ENCODE results near the gene PC.

PC gene

DNA sequence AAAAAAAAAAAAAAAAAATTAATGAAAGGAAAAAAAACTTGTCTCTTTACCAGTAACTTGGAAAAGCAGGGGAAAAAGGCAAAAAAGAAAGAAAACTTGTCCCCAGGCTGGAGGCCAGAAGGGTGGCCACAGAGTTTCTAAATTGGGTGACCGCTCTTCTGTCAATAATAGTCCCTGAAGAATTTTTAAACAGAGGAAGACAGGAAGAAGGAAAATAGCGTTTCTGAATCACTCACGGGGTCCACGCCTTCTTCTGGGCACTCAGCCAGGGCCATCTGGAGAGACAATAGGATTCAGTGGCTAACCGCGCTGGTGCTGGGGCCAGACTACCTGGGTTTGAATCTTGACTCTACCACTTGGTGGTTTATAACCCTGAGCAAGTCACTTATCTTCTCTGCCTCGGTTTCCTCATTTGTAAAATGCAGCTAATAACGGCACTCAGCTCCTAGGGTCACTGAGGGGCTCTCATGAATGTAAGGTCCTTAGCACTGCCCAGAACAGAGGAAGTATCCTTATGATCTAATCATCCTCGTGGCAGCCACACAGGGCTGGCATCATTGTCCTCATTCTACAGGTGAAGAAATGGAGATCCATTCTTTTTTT lies 23.9 kb upstream of the PC start:
- no peak for TF ChIP-seq TAF1 (IDR thresholded peaks at IDR 0.05; ENCODE audit: low read depth, low read length)
- no peak for TF ChIP-seq POLR2AphosphoS5 (IDR thresholded peaks at IDR 0.05; ENCODE audit: low read depth, low read length)
- no peak for TF ChIP-seq POU2F2 (IDR thresholded peaks at IDR 0.05; ENCODE audit: low read depth, low read length)
- TF ChIP-seq POLR2A (IDR thresholded peaks at IDR 0.05; ENCODE audit: low read depth, low read length), result no peak
- no peak for TF ChIP-seq PAX5 (IDR thresholded peaks at IDR 0.05; ENCODE audit: insufficient read depth, low read length, severe bottlenecking)
- no peak for TF ChIP-seq SPI1 (IDR thresholded peaks at IDR 0.05; ENCODE audit: low read depth, low read length)
- DNase-seq (ENCODE audit: insufficient read length, low spot score) (no peak), FAIRE-seq (peak; percentile 61)

DNA sequence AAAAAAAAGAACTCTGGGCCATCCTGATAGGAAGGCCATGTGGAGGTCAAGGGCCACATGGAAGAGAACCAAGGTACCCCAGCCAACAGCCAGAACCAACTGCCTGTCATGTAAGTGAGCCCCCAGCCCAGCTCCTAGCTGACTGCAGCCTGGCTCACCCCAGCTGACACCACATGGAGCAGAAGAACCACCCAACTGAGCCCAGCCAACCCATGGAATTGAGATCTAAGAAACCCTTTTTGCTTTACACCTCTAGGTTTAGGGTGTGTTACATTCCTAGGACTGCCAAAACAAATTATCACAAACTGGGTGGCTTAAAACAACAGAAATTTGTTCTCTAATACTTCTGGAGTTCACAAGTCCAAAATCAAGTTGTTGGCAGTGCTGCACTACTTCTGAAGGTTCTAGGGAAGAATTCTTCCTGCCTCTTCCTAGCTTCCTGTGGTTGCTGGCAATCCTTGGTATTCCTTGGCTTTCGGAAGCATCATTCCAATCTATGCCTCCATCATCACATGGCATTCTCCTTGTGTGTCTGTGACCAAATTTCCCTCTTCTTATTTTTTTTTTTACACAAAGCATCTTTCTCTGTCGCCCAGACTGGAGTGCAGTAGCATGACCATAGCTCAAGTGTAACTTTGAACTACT lies 21.3 kb upstream of the PC start:
- no peak for DNase-seq (ENCODE audit: insufficient read length, low spot score)
- no peak for TF ChIP-seq TAF1 (IDR thresholded peaks at IDR 0.05; ENCODE audit: low read depth, low read length)
- TF ChIP-seq PAX5 (IDR thresholded peaks at IDR 0.05; ENCODE audit: insufficient read depth, low read length, severe bottlenecking), result no peak
- TF ChIP-seq SPI1 (IDR thresholded peaks at IDR 0.05; ENCODE audit: low read depth, low read length), result no peak
- TF ChIP-seq POLR2A (IDR thresholded peaks at IDR 0.05; ENCODE audit: low read depth, low read length), result no peak
- TF ChIP-seq POU2F2 (IDR thresholded peaks at IDR 0.05; ENCODE audit: low read depth, low read length), result no peak
- no peak for TF ChIP-seq POLR2AphosphoS5 (IDR thresholded peaks at IDR 0.05; ENCODE audit: low read depth, low read length)
- FAIRE-seq, result no peak

DNA sequence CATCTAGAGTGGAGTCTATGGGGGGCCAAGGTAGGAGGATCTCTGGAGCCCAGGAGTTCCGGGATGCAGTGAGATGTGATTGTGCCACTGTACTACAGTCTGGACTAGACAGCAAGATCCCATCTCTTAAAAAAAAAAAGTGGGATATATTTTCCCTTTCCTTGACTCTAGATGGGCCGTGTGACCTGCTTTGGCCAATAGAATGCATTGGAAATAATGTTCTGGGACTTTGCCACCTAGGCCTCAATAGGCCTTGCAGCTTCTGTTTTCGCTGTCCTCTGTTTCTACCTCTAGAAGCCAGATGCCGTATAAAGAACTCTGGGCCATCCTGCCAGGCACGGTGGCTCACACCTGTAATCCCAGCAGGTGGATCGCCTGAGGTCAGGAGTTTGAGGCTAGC lies 20.5 kb upstream of the PC start:
- DNase-seq (ENCODE audit: insufficient read length, low spot score), result no peak
- TF ChIP-seq TAF1 (IDR thresholded peaks at IDR 0.05; ENCODE audit: low read depth, low read length), result no peak
- no peak for TF ChIP-seq SPI1 (IDR thresholded peaks at IDR 0.05; ENCODE audit: low read depth, low read length)
- no peak for TF ChIP-seq POU2F2 (IDR thresholded peaks at IDR 0.05; ENCODE audit: low read depth, low read length)
- no peak for TF ChIP-seq POLR2AphosphoS5 (IDR thresholded peaks at IDR 0.05; ENCODE audit: low read depth, low read length)
- no peak for TF ChIP-seq PAX5 (IDR thresholded peaks at IDR 0.05; ENCODE audit: insufficient read depth, low read length, severe bottlenecking)
- TF ChIP-seq POLR2A (IDR thresholded peaks at IDR 0.05; ENCODE audit: low read depth, low read length), result no peak
- FAIRE-seq, result no peak

DNA sequence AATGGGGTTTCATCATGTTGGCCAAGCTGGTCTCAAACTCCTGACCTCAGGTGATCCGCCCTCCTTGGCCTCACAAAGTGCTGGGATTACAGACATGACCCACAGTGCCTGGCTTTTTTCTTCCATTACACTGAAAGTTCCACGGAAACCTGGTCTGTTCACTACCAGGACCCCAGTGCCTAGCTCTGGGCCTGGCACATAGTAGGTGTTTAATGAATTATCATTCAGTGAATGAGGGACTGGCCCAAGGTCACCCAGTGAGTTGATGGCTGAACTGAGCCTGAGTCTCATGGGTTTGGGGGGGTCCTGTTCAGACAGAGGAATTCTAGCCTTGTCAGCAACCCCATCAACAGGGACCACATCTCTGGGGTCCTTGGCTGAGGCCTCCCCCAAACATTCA lies 20.0 kb upstream of the PC start:
- FAIRE-seq (no peak), DNase-seq (ENCODE audit: insufficient read length, low spot score) (no peak)
- TF ChIP-seq POLR2A (IDR thresholded peaks at IDR 0.05; ENCODE audit: low read depth, low read length) (no peak), TAF1 (IDR thresholded peaks at IDR 0.05; ENCODE audit: low read depth, low read length) (no peak), POU2F2 (IDR thresholded peaks at IDR 0.05; ENCODE audit: low read depth, low read length) (no peak), SPI1 (IDR thresholded peaks at IDR 0.05; ENCODE audit: low read depth, low read length) (no peak), PAX5 (IDR thresholded peaks at IDR 0.05; ENCODE audit: insufficient read depth, low read length, severe bottlenecking) (no peak), POLR2AphosphoS5 (IDR thresholded peaks at IDR 0.05; ENCODE audit: low read depth, low read length) (no peak)

DNA sequence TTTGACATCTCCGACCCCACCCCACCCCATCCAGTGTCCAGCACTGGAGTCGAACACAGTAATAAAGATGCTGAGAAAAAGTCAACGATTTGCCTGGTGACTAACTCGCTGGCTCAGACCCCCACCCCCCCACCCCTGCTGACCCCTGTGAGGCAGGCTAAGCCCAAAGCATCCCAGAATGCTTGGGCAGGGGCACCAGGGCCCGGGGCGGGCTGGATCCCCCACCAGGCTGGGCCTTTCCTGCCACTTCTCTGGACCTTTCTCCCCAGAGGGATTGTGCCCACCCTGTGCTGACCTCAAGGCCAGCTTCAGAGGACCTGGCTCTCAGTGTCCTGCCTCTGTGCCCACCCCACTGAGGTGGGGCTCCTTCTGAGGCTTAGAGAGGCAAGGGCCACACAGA lies 18.7 kb upstream of the PC start:
- FAIRE-seq, result no peak
- TF ChIP-seq TAF1 (IDR thresholded peaks at IDR 0.05; ENCODE audit: low read depth, low read length) (no peak), PAX5 (IDR thresholded peaks at IDR 0.05; ENCODE audit: insufficient read depth, low read length, severe bottlenecking) (no peak), SPI1 (IDR thresholded peaks at IDR 0.05; ENCODE audit: low read depth, low read length) (no peak)
- no peak for DNase-seq (ENCODE audit: insufficient read length, low spot score)

DNA sequence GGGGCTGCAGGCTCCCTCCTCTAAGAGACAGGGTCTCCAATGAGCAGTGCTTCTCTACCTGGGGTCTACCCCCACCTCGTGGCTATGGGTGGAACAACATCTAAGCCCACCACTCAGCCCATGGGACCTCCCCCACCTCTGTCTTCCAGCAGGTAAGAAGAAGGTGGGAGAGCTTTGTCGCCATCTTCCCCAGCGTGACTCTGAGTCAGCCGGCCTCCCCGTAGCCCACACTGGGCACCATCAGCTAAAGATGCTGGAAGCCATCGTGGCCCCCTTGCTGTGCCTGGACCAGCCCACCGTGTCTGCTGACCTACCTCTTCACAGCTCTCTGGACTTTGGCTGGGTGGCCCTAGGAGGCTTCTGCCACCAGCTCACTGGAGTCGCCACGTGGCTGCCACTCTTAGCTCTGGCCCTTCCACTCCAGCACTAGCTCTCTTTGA lies 17.9 kb upstream of the PC start:
- DNase-seq (ENCODE audit: insufficient read length, low spot score) (peak; percentile 48), FAIRE-seq (no peak)
- TF ChIP-seq POU2F2 (IDR thresholded peaks at IDR 0.05; ENCODE audit: low read depth, low read length), result no peak
- no peak for TF ChIP-seq POLR2A (IDR thresholded peaks at IDR 0.05; ENCODE audit: low read depth, low read length)
- no peak for TF ChIP-seq TAF1 (IDR thresholded peaks at IDR 0.05; ENCODE audit: low read depth, low read length)
- TF ChIP-seq PAX5 (IDR thresholded peaks at IDR 0.05; ENCODE audit: insufficient read depth, low read length, severe bottlenecking), result no peak
- no peak for TF ChIP-seq POLR2AphosphoS5 (IDR thresholded peaks at IDR 0.05; ENCODE audit: low read depth, low read length)

DNA sequence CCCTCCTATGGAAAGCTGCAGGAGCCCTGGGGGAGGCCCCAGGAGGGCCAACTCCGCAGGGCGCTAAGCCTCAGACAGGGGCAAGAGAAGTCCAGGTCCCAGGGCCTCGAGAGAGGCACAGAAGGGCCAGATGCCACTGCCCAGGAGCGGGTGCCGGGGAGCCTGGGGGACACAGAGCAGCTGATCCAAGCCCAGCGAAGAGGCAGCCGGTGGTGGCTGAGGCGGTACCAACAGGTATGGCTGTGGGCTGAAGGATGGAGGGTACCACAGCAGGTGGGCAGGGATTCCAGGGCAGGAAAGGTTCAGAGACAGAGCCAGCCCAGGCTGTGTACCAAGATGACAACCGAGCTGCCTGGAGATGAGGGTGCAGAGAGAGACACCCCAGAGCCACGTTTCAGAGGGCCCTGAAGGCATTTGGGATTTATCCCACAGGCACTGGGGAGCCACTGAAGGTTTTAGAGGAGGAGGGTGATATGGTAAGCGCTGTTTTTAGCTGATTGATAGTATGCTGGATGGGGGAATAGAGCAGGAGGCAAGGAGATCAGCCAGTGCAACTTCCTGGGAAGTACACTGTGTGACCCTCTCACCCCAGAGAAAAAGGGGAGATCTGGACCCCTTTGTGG lies 17.3 kb upstream of the PC start:
- FAIRE-seq (no peak), DNase-seq (ENCODE audit: insufficient read length, low spot score) (no peak)
- TF ChIP-seq POLR2AphosphoS5 (IDR thresholded peaks at IDR 0.05; ENCODE audit: low read depth, low read length), result no peak
- no peak for TF ChIP-seq TAF1 (IDR thresholded peaks at IDR 0.05; ENCODE audit: low read depth, low read length)
- no peak for TF ChIP-seq POLR2A (IDR thresholded peaks at IDR 0.05; ENCODE audit: low read depth, low read length)
- no peak for TF ChIP-seq SPI1 (IDR thresholded peaks at IDR 0.05; ENCODE audit: low read depth, low read length)
- TF ChIP-seq POU2F2 (IDR thresholded peaks at IDR 0.05; ENCODE audit: low read depth, low read length), result no peak
- no peak for TF ChIP-seq PAX5 (IDR thresholded peaks at IDR 0.05; ENCODE audit: insufficient read depth, low read length, severe bottlenecking)

DNA sequence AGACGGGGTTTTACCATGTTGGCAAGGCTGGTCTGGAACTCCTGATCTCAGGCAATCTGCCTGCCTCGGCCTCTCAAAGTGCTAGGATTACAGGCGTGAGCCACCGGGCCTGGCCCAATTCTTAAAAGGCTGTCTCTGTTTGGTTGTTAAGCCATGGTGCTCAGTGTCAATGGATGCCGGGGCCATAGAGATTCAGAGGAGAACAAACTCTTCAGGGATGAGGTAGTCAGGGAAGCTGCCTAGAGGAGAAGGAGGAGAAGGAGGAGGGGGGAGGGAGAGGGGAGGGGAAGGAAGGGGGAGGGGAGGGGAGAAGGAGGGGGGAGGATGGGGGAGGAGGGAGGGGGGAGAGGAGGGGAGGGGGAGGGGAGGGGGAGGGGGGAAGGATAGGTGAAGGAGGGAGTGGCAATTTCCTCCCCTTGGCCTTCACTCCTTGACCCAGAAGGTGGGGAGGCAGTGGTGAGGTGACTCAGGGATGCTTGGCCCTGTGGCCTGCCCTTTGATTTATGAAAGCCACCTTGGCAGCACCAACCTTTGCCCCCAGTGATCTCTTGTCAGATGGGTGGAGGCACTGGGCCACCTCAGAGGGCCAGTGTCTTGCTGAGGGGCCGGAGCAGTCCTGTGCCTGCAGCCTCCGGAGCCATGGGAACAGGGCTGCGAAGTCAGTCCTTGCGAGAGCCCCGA lies 16.7 kb upstream of the PC start, which contains the start of gene C11orf86:
Gene C11orf86 (plus strand): TSS at position 581 of the 681 bp plus-strand sequence. CDS start 59 bp downstream, at position 640.
- TF ChIP-seq POLR2A (IDR thresholded peaks at IDR 0.05; ENCODE audit: low read depth, low read length) (no peak), TAF1 (IDR thresholded peaks at IDR 0.05; ENCODE audit: low read depth, low read length) (no peak), POU2F2 (IDR thresholded peaks at IDR 0.05; ENCODE audit: low read depth, low read length) (no peak), PAX5 (IDR thresholded peaks at IDR 0.05; ENCODE audit: insufficient read depth, low read length, severe bottlenecking) (no peak), SPI1 (IDR thresholded peaks at IDR 0.05; ENCODE audit: low read depth, low read length) (no peak), POLR2AphosphoS5 (IDR thresholded peaks at IDR 0.05; ENCODE audit: low read depth, low read length) (no peak)
- DNase-seq (ENCODE audit: insufficient read length, low spot score), result no peak
- FAIRE-seq, result no peak

DNA sequence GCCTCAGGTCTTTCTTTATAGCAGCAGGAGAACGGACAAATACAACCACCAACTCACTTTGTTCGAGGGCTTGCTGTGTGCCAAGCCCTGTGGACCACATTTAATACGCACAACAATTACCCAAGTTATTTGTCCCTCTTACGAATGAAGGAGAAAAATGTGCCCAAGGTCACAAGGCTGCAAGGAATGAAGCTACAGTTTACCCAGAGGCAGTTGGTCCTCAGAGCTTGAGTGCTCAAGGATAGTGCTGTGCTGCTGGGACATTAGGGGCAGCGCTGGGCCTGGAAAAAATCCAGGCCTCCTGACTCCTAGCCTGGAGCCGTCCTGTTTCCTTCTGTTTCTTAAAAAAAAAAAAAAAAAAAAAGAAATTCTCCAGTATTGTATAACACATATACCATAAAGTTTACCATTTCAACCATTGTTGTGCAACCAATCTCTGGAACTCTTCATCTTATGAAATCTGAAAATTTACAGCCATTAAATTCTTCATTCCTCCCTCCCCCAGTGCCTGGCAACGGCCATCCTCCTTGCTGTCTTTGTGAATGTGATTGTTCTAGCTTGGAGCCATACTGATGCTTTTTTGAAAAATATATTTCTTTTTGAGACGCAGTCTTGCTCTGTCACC lies 15.9 kb upstream of the PC start:
- FAIRE-seq, result no peak
- DNase-seq (ENCODE audit: insufficient read length, low spot score), result no peak
- TF ChIP-seq SPI1 (IDR thresholded peaks at IDR 0.05; ENCODE audit: low read depth, low read length), result no peak
- TF ChIP-seq TAF1 (IDR thresholded peaks at IDR 0.05; ENCODE audit: low read depth, low read length), result no peak
- TF ChIP-seq POLR2AphosphoS5 (IDR thresholded peaks at IDR 0.05; ENCODE audit: low read depth, low read length), result no peak
- no peak for TF ChIP-seq PAX5 (IDR thresholded peaks at IDR 0.05; ENCODE audit: insufficient read depth, low read length, severe bottlenecking)
- no peak for TF ChIP-seq POU2F2 (IDR thresholded peaks at IDR 0.05; ENCODE audit: low read depth, low read length)
- TF ChIP-seq POLR2A (IDR thresholded peaks at IDR 0.05; ENCODE audit: low read depth, low read length), result no peak

All from GM12891 (cell line).